Upper lobe of left lung (tissue), 6 donors: ENCODE data around the gene ACLY. TPM values are rescaled to one million over a fixed set of nuclear protein-coding genes. Genes with fewer than 3 reads are reported as not detected.

Source experiments
- ATAC-seq, 2 donors: fragments of 200-7000 bp; cut with Tn5 transposase; one replicate each; pipeline ENCODE4 v1.9.1; 2022; ENCODE audit warnings: mild to moderate bottlenecking in 2 of 2, moderate library complexity in 2 of 2; ENCODE audit not compliant: low FRiP score in 2 of 2
- DNase-seq, 2 donors: peaks; one replicate each; pipeline ENCODE4 v3.0.0-alpha.2; 2019 to 2020
- H3K27ac ChIP-seq, 4 donors: fragments of 200-600 bp; sonication (generic); one replicate each; pipeline ENCODE4 v1.5.1; 2016 to 2019
- H3K27me3 ChIP-seq, 4 donors: fragments of 200-600 bp; sonication (generic); one replicate each; pipeline ENCODE4 v1.5.1; 2017 to 2019
- H3K36me3 ChIP-seq, 4 donors: fragments of 200-600 bp; sonication (generic); one replicate each; pipeline ENCODE4 v1.5.1; 2016 to 2019
- H3K4me1 ChIP-seq, 4 donors: fragments of 200-600 bp; sonication (generic); one replicate each; pipeline ENCODE4 v1.5.1; 2018 to 2019
- H3K4me3 ChIP-seq, 4 donors: fragments of 200-600 bp; sonication (generic); one replicate each; pipeline ENCODE4 v1.5.1; 2017 to 2019; ENCODE audit warnings: mild to moderate bottlenecking in 2 of 4, moderate library complexity in 1 of 4
- H3K9me3 ChIP-seq, 4 donors: fragments of 200-600 bp; sonication (generic); one replicate each; pipeline ENCODE4 v1.5.1; 2018 to 2019
- CTCF ChIP-seq, 6 experiments: fragments of 450-650 bp in 4 of 6; fragments of 200-600 bp in 2 of 6; sonication (generic) in 2 of 6; IDR thresholded peaks; one replicate each; pipeline ENCODE4 v1.5.1; 2016 to 2019; ENCODE audit warnings: antibody characterized with exemption in 6 of 6
- EP300 ChIP-seq, 4 donors: sonication (generic); formaldehyde crosslinking; IDR thresholded peaks; one replicate each; pipeline ENCODE4 v1.5.1; 2017; ENCODE audit warnings: antibody characterized with exemption in 4 of 4, control low read depth in 2 of 4
- POLR2A ChIP-seq, 4 donors: fragments of 450-650 bp; IDR thresholded peaks; one replicate each; pipeline ENCODE4 v1.5.1; 2016 to 2017; ENCODE audit warnings: antibody characterized with exemption in 4 of 4, mild to moderate bottlenecking in 2 of 4
- POLR2AphosphoS5 ChIP-seq, 2 donors: sonication (generic); formaldehyde crosslinking; IDR thresholded peaks; one replicate each; pipeline ENCODE4 v1.5.1; 2017; ENCODE audit warnings: antibody characterized with exemption in 2 of 2
- WGBS, 2 donors: methylation state at CpG; one replicate each; pipeline ENCODE4 v1.1.5; 2017 to 2018; 5-methylcytosine and 5-hydroxymethylcytosine counted together
- total RNA-seq, 6 donors: library from RNA; depleted of rRNA in 4 of 6; stranded (reverse); fragments of >200 nt in 4 of 6; gene quantifications; one replicate each; pipeline versions ENCODE4 v1.1.0 to v1.2.1, GENCODE V29; 2016 to 2021
- donor health status: DM: no; HTN: no; CAD: no; lungs with moderate emphysema.
- donor health status: DM: no; HTN: yes; CAD: no; lungs with severe emphysema.

Gene ACLY
- total RNA-seq, 6 donors from 2014 or later = 41.9 to 132 (median 84.6) TPM

- Histone ChIP-seq H3K4me1 (no peaks in the 10 kb centered on the region), H3K9me3 (no peaks in the 10 kb centered on the region), H3K27ac (no peak overlapping the region), H3K4me3 (no peak overlapping the region), H3K27me3 (no peaks in the 10 kb centered on the region), H3K36me3 (peaks cover 24 to 97% (median 90%) of the 10 kb centered on the region in 4 donors)
- 87 to 88% methylated on average over 4 to 8 of the region's 8 CpGs for WGBS, 2 donors
- ATAC-seq (peak in 1 of 2 donors; percentile 57), DNase-seq (no peak)
- TF ChIP-seq POLR2AphosphoS5 (IDR thresholded peaks at IDR 0.05) = no peak
- TF ChIP-seq CTCF (IDR thresholded peaks at IDR 0.05) = no peak
These were observed 11.6 kb downstream of the ACLY start for GRCh38 chr17:41907185-41907556.

GRCh38 chr17:41906465-41907184 lies 12.1 kb downstream of the ACLY start:
- ATAC-seq = peak in 1 of 2 donors; percentile 4

DNA sequence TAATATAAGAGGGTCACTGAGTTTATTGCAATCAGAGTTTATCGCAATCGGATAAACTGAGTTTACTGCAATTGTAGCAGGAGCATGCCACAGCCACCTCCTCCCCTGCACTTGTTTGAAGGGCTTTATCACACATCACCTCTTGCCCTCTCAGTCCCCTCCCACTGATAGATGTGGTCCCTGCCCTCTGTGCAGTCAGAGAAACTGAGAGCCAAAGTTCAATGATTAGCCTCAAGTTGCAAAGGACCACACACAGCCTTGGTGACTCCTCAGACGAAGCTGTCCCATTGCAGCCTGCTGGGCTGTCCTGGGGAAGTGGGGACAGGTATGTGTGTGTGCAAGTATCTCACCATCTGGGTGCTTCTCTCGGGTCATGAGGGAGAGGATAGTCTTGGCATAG lies 13.6 kb downstream of the ACLY start:
- Histone ChIP-seq H3K36me3 (peaks cover 29 to 97% (median 86%) of the 10 kb centered on the region in 4 donors), H3K9me3 (no peaks in the 10 kb centered on the region), H3K4me1 (no peaks in the 10 kb centered on the region), H3K27ac (no peak overlapping the region), H3K27me3 (no peaks in the 10 kb centered on the region), H3K4me3 (no peak overlapping the region)
- TF ChIP-seq POLR2AphosphoS5 (IDR thresholded peaks at IDR 0.05) (no peak), EP300 (IDR thresholded peaks at IDR 0.05) (no peak), CTCF (IDR thresholded peaks at IDR 0.05) (no peak), POLR2A (IDR thresholded peaks at IDR 0.05) (no peak)
- no peak for DNase-seq
- 82 to 98% methylated on average over 3 to 4 of the region's 4 CpGs for WGBS, 2 donors
- ATAC-seq = no peak

More at GRCh38 chr17:41906465-41907184, 12.1 kb downstream of the ACLY start:
- no peak for DNase-seq
- Histone ChIP-seq H3K36me3 (peaks cover 26 to 97% (median 89%) of the 10 kb centered on the region in 4 donors), H3K4me1 (no peaks in the 10 kb centered on the region), H3K27ac (no peak overlapping the region), H3K9me3 (no peaks in the 10 kb centered on the region), H3K4me3 (no peak overlapping the region), H3K27me3 (no peaks in the 10 kb centered on the region)
- WGBS, 2 donors = 78 to 91% methylated on average over 8 to 15 of the region's 15 CpGs
- no peak for TF ChIP-seq POLR2A (IDR thresholded peaks at IDR 0.05)
- no peak for TF ChIP-seq CTCF (IDR thresholded peaks at IDR 0.05)
- no peak for TF ChIP-seq EP300 (IDR thresholded peaks at IDR 0.05)
- TF ChIP-seq POLR2AphosphoS5 (IDR thresholded peaks at IDR 0.05) = no peak

DNA sequence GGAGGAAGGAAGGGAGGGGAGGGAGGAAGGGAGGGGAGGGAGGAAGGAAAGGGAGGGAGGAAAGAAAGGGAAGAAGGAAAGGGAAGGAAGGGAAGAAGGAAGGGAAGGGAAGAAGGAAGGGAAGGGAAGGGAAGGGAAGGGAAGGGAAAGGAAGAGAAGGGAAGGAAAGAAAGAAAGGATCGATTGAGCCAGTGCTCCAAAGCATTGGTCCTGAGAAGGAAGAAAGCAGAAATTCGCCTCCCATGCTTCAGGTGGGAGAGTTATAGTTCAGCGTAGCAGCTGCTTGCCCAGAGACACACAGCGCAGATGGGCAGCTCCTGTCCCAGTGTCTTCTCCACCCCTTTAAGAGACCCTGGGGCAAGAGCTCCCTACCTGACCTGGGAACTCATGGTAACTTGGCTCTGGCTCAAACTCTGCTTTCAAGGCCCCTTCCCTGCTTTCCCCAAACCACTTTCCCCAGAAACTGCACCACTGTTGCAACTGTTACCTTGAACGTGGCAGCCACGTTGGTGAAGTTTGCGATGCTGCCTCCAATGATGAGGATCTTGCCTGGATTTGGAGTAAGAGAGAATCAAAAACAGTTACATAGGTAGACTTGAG lies 14.4 kb downstream of the ACLY start:
- Histone ChIP-seq H3K4me3 (no peak overlapping the region), H3K36me3 (peaks cover 21 to 97% (median 83%) of the 10 kb centered on the region in 4 donors), H3K27me3 (no peaks in the 10 kb centered on the region), H3K27ac (no peak overlapping the region), H3K4me1 (no peaks in the 10 kb centered on the region), H3K9me3 (no peaks in the 10 kb centered on the region)
- DNase-seq (no peak), ATAC-seq (no peak)
- TF ChIP-seq EP300 (IDR thresholded peaks at IDR 0.05) (no peak), POLR2AphosphoS5 (IDR thresholded peaks at IDR 0.05) (no peak)
- 92 to 96% methylated on average over 7 of the region's 7 CpGs for WGBS, 2 donors

DNA sequence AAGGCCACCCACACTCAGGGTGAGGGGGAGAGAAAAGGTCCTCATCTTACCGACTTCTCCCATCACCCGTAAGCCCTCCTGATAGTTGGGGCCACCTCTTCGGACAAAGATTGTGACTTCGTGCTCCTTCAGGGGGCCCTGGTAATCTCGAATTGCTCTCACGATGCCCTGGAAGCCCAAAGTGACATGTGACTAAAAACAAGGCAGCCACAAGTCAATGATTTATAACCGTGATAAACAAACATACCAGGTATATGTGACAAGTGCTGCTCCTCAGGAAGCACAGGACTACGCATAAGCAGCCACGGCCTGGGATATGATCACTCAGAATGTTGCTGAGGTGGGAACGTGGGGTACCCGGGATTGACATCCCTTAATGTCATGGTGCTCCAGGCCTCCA lies 17.1 kb downstream of the ACLY start:
- H3K36me3 ChIP-seq = peaks cover 24 to 97% (median 84%) of the 10 kb centered on the region in 4 donors
- no peaks in the 10 kb centered on the region for H3K9me3 ChIP-seq
- H3K4me1 ChIP-seq = no peaks in the 10 kb centered on the region
- no peaks in the 10 kb centered on the region for H3K27me3 ChIP-seq
- TF ChIP-seq CTCF (IDR thresholded peaks at IDR 0.05) = no peak
- no peak for TF ChIP-seq EP300 (IDR thresholded peaks at IDR 0.05)
- no peak for TF ChIP-seq POLR2AphosphoS5 (IDR thresholded peaks at IDR 0.05)
- no peak for TF ChIP-seq POLR2A (IDR thresholded peaks at IDR 0.05)
- DNase-seq (no peak), ATAC-seq (no peak)
- no peak overlapping the region for H3K4me3 ChIP-seq
- 83 to 86% methylated on average over 11 of the region's 11 CpGs for WGBS, 2 donors
- no peak overlapping the region for H3K27ac ChIP-seq
